ENCODE data around the gene ATP6V0B. TPM values are rescaled to one million over a fixed set of nuclear protein-coding genes. Genes with fewer than 3 reads are reported as not detected.

Gene ATP6V0B
- total and polyA plus RNA-seq, 2 donors from 2014 or later = 156 to 636 TPM

DNA sequence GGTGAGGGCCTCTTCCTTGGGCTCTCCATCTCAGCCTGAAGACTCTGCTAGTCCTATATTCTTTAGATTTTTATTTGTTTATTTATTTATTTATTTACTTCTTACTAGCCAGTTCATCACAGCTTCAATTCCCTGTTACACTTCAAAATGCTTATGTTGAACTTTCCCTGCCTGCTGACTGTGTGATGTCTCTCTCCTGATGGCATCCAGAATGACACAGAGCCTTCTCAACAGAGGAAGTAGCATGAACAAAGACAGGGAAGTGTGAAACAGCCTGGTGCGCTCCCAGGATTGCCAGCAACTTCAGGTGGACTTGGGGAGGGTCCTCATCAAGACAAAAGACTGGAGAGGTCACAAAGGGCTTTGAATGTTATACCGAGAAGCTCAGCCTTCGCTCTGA is 32.3 kb upstream of the ATP6V0B start:
- no peak overlapping the region for H3K4me3 ChIP-seq (ENCODE audit: low read length in 3 of 3)
- no peak for TF ChIP-seq CTCF (IDR thresholded peaks at IDR 0.05; ENCODE audit: borderline replicate concordance, extremely low read depth, insufficient read depth)
- no peaks in the 10 kb centered on the region for H3K9me3 ChIP-seq (ENCODE audit: control insufficient read depth in 2 of 3, insufficient read depth in 1 of 3, low read length in 3 of 3)
- H3K4me1 ChIP-seq (ENCODE audit: control insufficient read depth in 2 of 3, insufficient read depth in 2 of 3, low read depth in 1 of 3, low read length in 3 of 3) = peaks cover 0 to 21% (median 10%) of the 10 kb centered on the region in 3 donors
- DNase-seq = no peak
- no peaks in the 10 kb centered on the region for H3K36me3 ChIP-seq (ENCODE audit: control insufficient read depth in 2 of 3, insufficient read depth in 3 of 3, low read length in 3 of 3)
- FAIRE-seq = no peak
- H3K27ac ChIP-seq (ENCODE audit: low read depth in 2 of 2, low read length in 2 of 2) = no peak overlapping the region
- no peaks in the 10 kb centered on the region for H3K27me3 ChIP-seq (ENCODE audit: control insufficient read depth, insufficient read depth, low read length)
- H3K9ac ChIP-seq (ENCODE audit: low read length in 3 of 3) = no peak overlapping the region
- intact Hi-C loops (cut with DNase I) = no loop called here

DNA sequence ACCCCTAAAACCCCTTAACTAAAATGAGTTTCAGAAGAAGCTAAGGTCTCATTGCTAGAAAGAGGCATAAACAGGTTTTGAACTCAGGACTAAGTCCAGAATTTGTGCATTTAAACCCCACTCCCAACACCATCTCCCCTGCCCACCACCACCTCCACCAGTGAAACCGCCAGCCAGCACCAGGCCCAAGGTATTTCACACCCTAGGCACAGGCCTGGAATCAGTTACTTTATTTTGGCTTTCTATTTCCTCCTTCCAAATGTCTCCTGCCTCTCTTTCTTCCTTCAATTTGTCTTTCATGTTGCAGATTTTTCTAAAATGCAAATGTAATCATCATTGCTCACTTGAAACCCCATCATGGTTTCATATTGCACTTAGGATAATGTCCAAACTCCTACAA is 29.9 kb upstream of the ATP6V0B start:
- H3K4me1 ChIP-seq (ENCODE audit: control insufficient read depth in 2 of 3, insufficient read depth in 2 of 3, low read depth in 1 of 3, low read length in 3 of 3) = peaks cover 0 to 32% (median 14%) of the 10 kb centered on the region in 3 donors
- H3K27me3 ChIP-seq (ENCODE audit: control insufficient read depth, insufficient read depth, low read length) = no peaks in the 10 kb centered on the region
- H3K9ac ChIP-seq (ENCODE audit: low read length in 3 of 3) = peak overlapping the region in 1 of 3 donors; percentile 26
- peaks cover 0 to 6% (median 0%) of the 10 kb centered on the region in 3 donors for H3K36me3 ChIP-seq (ENCODE audit: control insufficient read depth in 2 of 3, insufficient read depth in 3 of 3, low read length in 3 of 3)
- DNase-seq (no peak), FAIRE-seq (no peak)
- H3K4me3 ChIP-seq (ENCODE audit: low read length in 3 of 3) = no peak overlapping the region
- H3K9me3 ChIP-seq (ENCODE audit: control insufficient read depth in 2 of 3, insufficient read depth in 1 of 3, low read length in 3 of 3) = no peaks in the 10 kb centered on the region
- TF ChIP-seq CTCF (IDR thresholded peaks at IDR 0.05; ENCODE audit: borderline replicate concordance, extremely low read depth, insufficient read depth) = no peak
- intact Hi-C loops (cut with DNase I) = no loop called here
- H3K27ac ChIP-seq (ENCODE audit: low read depth in 2 of 2, low read length in 2 of 2) = peak overlapping the region in 1 of 2 donors; percentile 14

DNA sequence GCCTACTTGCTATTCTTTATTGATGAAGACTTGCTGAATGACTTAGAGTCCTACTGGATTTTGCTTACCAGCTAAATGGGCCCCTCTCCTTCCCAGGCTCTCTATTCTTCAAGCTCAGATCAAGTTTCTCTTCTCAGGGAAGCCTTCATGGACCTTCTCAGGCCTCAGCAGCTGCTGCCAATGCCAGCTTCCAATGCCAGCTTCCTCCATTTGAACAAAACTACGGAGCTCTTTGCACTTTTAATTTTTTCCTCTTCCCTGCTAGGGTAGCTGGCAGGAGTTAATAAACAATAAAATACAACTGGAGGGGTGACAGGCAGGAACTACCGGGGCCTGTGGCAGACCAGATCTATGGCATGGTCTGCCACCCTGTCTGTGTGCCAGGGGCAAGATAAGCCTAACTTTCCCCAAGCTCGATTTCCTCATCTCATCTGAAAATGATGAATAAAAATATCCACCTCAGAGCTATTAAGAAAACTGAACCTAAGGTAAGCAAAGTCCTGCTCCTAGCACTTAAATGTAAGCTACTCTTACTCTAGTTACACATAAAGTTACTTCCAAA is 29.0 kb upstream of the ATP6V0B start:
- intact Hi-C loops (cut with DNase I) = no loop called here
- Histone ChIP-seq H3K27ac (ENCODE audit: low read depth in 2 of 2, low read length in 2 of 2) (peak overlapping the region; percentile 82 to 99), H3K9me3 (ENCODE audit: control insufficient read depth in 2 of 3, insufficient read depth in 1 of 3, low read length in 3 of 3) (no peaks in the 10 kb centered on the region), H3K4me3 (ENCODE audit: low read length in 3 of 3) (peak overlapping the region; percentile 63 to 88 (median 64)), H3K9ac (ENCODE audit: low read length in 3 of 3) (peak overlapping the region; percentile 19 to 93 (median 51)), H3K36me3 (ENCODE audit: control insufficient read depth in 2 of 3, insufficient read depth in 3 of 3, low read length in 3 of 3) (peaks cover 0 to 12% (median 0%) of the 10 kb centered on the region in 3 donors), H3K4me1 (ENCODE audit: control insufficient read depth in 2 of 3, insufficient read depth in 2 of 3, low read depth in 1 of 3, low read length in 3 of 3) (peaks cover 0 to 35% (median 14%) of the 10 kb centered on the region in 3 donors), H3K27me3 (ENCODE audit: control insufficient read depth, insufficient read depth, low read length) (no peaks in the 10 kb centered on the region)
- DNase-seq = peak in 2 of 5 donors; percentile 6 to 20
- no peak for TF ChIP-seq CTCF (IDR thresholded peaks at IDR 0.05; ENCODE audit: borderline replicate concordance, extremely low read depth, insufficient read depth)
- no peak for FAIRE-seq
